GM12874 (cell line): ENCODE data around the gene LPCAT1.

Experiments used
- TF ChIP-seq, protein P1 (sequence below): IDR thresholded peaks from 2 replicates; pipeline ENCODE4 v1.5.1; 2011; ENCODE audit warnings: low read depth, mild to moderate bottlenecking, control low read depth, low read length, moderate library complexity; ENCODE audit not compliant: insufficient read depth

Gene LPCAT1

DNA sequence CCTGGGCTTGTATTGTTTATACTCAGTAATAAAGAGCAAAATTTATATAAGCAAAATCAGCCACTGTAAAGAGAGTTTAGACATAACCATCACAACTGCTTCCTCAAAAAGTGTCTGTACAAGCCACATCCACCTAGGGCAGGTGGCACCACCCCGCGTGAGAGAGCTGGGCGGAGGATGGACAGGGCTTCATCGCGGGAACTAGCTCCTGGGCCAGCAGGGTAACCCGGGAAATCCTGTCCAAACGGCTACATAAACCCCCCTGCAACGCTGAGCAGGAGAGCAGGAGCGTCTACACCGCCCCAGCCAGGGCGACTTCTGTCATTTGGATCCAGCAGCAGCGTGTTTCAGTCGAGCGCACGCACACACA is 79.8 kb downstream of the LPCAT1 start:
- TF ChIP-seq, protein P1, sequence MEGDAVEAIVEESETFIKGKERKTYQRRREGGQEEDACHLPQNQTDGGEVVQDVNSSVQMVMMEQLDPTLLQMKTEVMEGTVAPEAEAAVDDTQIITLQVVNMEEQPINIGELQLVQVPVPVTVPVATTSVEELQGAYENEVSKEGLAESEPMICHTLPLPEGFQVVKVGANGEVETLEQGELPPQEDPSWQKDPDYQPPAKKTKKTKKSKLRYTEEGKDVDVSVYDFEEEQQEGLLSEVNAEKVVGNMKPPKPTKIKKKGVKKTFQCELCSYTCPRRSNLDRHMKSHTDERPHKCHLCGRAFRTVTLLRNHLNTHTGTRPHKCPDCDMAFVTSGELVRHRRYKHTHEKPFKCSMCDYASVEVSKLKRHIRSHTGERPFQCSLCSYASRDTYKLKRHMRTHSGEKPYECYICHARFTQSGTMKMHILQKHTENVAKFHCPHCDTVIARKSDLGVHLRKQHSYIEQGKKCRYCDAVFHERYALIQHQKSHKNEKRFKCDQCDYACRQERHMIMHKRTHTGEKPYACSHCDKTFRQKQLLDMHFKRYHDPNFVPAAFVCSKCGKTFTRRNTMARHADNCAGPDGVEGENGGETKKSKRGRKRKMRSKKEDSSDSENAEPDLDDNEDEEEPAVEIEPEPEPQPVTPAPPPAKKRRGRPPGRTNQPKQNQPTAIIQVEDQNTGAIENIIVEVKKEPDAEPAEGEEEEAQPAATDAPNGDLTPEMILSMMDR: no peak

DNA sequence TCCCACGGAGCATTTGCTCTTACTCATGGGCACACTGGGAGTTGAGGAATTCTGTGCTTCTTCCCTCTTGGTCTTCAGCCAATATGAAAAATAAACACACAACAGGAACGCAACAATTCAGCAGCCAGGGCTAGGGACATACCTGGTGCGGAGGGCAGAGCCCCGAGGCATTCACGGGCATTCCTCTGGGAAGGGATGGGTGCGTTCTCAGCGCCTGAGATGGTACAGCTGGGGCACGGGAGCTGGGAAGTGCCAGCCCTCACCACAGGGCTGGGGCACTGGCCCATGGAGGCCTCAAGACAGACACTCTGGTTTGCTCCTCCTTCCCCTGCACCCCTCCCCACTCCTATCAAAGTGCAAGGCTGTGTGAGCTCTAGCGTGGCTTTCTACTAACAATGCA is 80.6 kb downstream of the LPCAT1 start:
- TF ChIP-seq, protein P1: no peak

DNA sequence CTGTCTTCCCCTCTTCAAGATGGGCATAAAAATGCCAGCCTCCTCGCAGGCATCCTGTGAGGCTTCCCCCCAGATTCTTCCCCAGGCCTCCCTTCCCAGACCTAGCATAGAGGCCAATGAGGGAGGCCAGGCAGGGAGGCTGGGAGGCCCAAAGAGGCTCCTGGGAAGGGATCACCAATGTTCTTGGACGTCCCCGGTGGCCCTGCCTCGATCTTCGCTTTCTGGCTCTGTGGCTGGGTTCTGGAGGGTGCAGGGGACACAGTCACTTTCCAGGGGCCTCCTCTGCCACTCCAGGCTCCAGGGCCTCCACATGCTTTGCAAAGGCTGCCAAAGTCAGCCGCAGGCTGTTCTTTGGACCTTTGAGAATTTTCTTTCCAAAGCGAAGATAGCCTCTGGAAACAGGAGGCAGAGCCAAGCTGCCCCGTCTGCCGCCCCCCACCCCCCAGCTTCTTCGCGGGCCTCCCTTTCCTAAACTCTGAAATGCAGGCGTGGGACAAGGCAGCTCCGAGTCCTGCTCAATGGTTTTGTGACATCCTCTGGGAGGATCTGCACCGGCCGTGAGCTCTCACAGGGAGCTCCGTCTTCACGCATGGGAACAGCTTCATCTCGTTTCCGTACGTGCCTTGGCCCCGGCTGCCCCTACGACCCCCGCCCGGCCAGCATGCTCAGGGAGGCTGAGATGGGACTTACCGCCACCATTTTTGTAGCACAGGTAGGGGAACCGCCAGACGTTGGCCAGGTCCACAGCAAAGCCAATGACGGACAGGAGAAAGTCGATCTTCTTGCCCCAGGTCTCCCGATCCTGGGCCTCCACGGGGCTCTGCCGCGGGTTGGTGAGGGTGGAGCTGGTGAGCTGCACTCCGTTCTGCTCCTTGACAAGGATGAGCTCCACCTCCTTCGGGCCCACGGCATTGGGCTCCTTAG is 81.3 kb downstream of the LPCAT1 start:
- TF ChIP-seq, protein P1: no peak

DNA sequence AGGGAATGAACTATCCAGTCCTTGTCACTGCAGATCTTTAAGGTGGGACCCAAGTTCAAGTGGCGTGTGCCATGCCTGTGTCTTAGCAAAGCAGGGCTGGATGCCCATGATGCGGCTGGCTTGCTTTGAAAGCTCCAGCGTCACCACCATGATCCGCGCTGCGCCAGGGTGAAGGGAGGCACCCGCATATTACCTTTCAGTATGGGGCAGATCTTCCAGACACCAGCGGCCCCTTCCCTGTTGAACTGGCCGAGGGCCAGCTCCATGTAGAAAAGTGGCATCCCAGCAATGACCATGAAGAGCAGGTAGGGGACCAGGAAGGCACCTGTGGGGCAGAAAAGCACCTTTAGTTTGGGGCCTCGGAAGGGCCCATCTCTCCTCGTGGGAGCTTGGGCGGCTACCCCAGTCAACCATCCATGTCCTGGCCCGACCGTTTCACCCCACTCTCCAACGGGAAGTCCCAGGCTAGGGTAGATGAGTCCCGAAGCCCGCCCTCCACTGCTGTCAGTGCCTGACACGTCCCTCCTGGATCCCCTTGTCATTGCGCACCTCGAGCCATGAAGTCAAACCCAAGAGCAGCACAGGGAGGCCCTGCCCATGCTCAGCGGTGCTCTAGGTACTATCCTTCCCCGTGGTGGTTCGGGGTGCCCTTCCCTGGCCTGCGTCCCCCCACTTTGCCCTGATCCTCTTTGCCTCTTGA is 82.4 kb downstream of the LPCAT1 start:
- TF ChIP-seq, protein P1: no peak

DNA sequence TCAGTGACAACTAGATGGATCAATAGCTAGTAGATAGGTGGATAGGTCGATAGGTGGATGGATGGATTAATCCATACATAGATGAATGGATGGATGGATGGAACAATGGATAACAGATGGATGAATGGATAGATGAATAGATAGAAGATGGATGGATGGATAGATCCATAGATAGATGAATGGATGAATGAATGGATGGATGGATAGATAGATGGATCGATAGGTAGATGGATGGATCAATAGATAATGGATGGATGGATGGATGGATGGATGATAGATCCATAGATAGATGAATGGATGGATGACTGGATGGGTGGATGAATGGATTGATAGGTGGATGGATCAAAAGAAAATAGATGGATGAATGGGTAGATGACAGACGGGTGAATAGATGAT is 83.7 kb downstream of the LPCAT1 start:
- TF ChIP-seq, protein P1: no peak

DNA sequence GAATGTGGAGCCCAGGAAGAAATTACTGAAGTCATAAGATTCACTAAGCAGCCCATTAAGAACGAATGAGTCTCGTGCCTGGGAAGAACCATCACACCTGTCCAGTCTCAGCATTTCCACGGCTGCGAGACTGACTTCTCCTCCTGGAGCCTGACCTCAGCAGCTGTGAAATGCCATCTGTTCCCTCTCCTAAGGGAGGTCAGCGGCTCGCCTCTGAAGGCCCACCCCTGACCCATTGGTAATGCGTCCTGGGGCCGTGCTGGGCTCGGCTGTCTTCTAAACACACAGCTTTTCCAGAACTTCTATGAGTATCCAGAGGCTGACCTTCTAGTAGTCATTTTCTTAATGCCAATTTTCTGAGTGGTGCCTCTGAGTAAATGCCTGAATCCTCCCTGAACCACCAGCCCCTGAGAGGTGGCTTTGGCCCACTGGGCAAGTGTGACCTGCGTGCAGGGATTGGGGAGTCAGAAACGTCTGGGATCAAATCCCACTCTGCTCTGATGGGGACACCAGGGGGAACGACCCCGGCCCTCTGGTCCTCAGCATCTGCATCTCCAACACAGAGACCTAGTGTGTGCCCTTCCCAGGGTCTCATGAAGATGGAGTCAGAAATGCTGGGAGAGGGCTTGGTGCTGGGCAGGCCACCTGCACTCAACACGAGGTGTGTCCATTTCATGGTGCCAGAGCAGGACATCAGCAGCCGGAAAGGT is 84.2 kb downstream of the LPCAT1 start:
- TF ChIP-seq, protein P1: no peak

DNA sequence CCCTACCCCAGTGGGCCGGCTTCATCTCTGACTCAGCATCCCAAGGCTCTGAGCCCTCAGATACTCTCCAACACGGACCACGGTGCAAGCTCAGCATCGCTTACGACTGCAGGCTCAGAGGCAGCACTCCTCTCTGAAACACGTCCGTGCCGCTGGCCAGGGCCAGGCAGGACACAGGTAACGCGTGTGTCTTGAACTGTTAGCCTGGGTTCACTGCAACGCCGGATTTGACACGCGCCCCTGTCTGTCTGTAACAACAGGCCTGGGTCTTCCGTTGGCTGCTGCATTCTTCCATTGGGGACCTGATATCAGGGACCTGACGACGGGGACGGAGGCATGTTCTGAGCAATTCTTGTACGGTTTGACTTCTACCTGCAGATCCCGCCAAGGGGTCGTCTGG is 84.9 kb downstream of the LPCAT1 start:
- TF ChIP-seq, protein P1: no peak
